ENCODE data around the gene DCAF4.

DCAF4 gene

GRCh38 chr14:72898448-72898847, 27.8 kb upstream of the DCAF4 start:
- DNase-seq = no peak

GRCh38 chr14:72901361-72901760, 24.9 kb upstream of the DCAF4 start:
- no peak for DNase-seq

GRCh38 chr14:72902801-72903530, 23.3 kb upstream of the DCAF4 start:
- no peak for DNase-seq

GRCh38 chr14:72903716-72904115, 22.5 kb upstream of the DCAF4 start:
- no peak for DNase-seq

- DNase-seq = no peak
Measured at GRCh38 chr14:72904218-72904617, 22.0 kb upstream of the DCAF4 start.

- DNase-seq = peak; percentile 59
Measured at GRCh38 chr14:72904840-72905561, 21.3 kb upstream of the DCAF4 start.

GRCh38 chr14:72906316-72906715, 19.9 kb upstream of the DCAF4 start:
- no peak for DNase-seq

- DNase-seq = no peak
Measured at GRCh38 chr14:72906879-72907278, 19.4 kb upstream of the DCAF4 start.

GRCh38 chr14:72907886-72908285, 18.4 kb upstream of the DCAF4 start:
- DNase-seq = no peak

GRCh38 chr14:72909163-72909562, 17.1 kb upstream of the DCAF4 start:
- DNase-seq = no peak

GRCh38 chr14:72913809-72914208, 12.5 kb upstream of the DCAF4 start:
- no peak for DNase-seq

- DNase-seq = no peak
Measured at GRCh38 chr14:72916174-72916573, 10.1 kb upstream of the DCAF4 start.

GRCh38 chr14:72917094-72917802, 9.0 kb upstream of the DCAF4 start:
- no peak for DNase-seq

GRCh38 chr14:72920008-72920407, 6.3 kb upstream of the DCAF4 start:
- DNase-seq = no peak

GRCh38 chr14:72921396-72921795, 4.9 kb upstream of the DCAF4 start:
- DNase-seq = no peak

- DNase-seq = no peak
Measured at GRCh38 chr14:72924337-72924736, 1.9 kb upstream of the DCAF4 start.

GRCh38 chr14:72925171-72925759, 999 bp upstream of the DCAF4 start:
- DNase-seq = no peak

GRCh38 chr14:72925815-72926291, 411 bp upstream of the DCAF4 start:
- DNase-seq = no peak

- no peak for DNase-seq
Measured at GRCh38 chr14:72928872-72929271, 2.6 kb downstream of the DCAF4 start.

- DNase-seq = no peak
Measured at GRCh38 chr14:72929316-72930080, 3.2 kb downstream of the DCAF4 start.

- DNase-seq = no peak
Measured at GRCh38 chr14:72932893-72933292, 6.6 kb downstream of the DCAF4 start.

GRCh38 chr14:72939630-72940029, 13.4 kb downstream of the DCAF4 start:
- no peak for DNase-seq

All from CD4-positive, alpha-beta T cell treated with Interferon gamma for 1 hour (primary cell).